Glomerular visceral epithelial cell (primary cell): ENCODE data around the gene LDHD.

ENCODE experiments used
- DNase-seq: peaks from one replicate; pipeline ENCODE4 v3.0.0-alpha.2; 2016; ENCODE audit errors: extremely low spot score

The LDHD gene

GRCh38 chr16:75080205-75081029, 36.2 kb downstream of the LDHD start:
- peak; percentile 48 for DNase-seq

DNA sequence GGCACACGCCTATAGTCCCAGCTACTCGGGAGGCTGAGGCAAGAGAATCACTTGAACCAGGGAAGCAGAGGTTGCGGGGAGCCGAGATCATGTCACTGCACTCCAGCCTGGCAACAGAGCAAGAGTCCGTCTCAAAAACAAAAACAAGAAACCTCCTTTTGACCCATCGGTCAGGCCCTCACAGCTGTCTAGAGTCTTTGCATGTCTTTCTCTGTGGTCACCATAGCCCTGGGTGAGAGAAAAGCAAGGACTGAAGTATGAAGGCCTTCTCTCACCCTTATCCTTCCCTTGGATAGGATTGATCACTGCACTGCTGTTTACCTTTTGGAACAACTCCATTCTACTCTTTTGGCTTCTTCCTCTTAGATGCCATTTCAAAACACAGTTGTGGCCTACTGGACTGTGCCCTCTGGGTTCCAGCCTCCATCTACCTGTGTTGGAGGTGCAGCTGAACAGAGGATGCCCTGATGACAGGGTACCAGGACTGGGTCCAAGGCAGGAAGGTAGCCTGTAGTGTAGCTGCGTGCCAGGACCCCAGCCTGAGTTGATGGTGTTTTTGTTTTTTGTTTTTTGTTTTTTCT, 37.1 kb downstream of the LDHD start:
- DNase-seq, result no peak

DNA sequence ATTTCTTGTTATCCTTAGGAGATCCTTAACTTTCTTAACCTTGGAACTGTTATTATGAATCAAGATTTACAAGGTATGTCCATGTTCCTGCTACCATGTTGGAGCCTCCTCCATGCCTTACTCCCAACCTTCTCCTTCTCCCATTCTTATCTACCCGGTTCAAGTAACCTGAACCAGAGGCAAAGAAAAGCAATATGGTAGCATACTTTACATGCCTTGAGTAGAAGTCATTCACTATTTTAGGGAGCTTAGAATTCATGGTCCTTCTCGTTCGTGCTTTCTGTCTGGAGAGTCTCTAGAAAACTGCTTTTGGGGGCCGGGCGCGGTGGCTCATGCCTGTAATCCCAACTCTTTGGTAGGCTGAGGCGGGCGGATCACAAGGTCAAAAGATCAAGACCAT, 37.7 kb downstream of the LDHD start:
- no peak for DNase-seq

DNA sequence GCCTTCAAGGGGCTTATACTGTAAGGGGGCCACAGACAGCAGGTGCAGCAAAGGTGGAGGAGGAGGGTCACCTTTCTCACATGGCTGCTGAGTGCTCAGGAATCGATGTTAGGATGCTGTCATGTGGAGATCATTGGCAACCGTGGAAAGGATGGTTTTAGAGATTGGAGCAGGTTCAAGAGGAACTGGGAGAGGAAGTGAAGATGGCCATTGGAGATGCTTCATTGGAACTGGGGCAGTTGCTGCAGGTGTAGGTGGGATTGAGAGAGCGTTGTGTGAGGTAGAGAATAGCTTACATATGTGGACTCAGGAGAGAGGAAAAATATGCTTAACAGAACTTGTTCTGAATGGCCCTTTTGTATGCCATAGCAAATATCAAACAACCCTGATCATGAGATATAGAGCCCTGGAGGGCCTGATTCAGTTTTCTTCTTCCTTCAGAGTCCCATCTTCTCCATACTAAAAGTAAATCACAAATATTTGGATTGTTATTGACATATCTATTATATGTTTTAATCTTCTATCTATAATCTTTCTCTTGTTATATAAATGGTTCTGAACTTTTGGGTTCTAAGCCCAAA, 40.8 kb downstream of the LDHD start:
- DNase-seq, result no peak

- no peak for DNase-seq
These were observed 41.5 kb downstream of the LDHD start for GRCh38 chr16:75074920-75075687.

DNA sequence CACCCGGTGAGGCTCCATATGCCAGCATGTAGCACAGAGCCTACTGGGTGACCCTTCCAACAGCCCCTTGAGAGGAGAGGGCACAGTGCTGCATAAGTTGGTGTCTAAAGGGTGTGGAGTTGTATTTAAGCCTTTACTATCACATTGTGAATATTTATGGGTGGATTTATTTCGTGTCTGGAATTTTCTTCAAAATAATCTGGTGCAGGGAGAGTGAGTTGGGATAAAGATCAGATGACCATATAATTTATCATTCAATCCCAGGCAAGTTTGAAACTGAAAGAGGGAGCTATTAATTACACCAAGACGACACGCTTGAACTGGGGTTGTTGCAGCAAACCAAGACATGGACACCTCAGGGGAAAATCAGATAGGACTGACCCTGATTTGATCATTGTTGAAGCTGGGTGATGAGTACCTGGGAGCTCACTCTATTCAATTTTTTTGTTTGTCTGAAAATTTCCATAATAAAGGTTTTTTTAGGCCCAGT, 42.2 kb downstream of the LDHD start:
- no peak for DNase-seq

DNA sequence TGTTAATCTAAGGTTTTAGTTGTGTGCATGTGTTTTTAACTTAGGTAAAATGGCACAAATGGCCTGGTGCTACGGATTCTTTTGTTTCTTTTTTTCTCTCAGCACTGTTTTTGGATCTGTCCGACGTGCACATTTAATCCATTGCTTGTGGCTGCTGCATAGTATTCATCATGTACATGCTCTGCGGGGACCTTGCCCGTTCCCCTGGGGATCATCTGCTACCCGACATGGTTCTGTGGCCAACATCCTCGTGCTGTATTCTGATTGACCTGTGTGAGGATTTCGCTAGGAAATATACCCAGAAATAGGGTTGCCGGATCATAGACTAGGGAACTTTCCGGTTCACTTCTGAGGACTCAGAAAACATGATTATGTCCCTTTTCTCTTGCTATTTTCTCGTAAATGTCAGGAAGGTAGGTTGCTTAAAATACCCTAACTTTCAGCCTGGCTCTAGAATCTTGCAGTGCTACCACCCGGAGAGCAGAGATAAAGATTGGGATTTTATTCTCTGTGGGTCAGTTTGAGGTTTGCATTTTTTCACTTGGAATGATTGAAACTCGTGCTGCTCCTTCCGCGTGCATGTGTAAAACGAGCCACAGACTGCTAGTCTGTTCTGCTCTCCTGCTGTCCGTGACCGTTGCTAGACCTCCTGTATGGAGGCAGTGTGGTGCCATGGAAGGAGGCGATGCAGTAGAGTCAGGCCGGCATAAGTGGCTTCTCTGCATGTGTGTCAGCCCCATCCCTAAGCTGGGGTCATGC, 42.9 kb downstream of the LDHD start:
- no peak for DNase-seq

GRCh38 chr16:75072239-75072947, 44.2 kb downstream of the LDHD start:
- DNase-seq, result no peak

DNA sequence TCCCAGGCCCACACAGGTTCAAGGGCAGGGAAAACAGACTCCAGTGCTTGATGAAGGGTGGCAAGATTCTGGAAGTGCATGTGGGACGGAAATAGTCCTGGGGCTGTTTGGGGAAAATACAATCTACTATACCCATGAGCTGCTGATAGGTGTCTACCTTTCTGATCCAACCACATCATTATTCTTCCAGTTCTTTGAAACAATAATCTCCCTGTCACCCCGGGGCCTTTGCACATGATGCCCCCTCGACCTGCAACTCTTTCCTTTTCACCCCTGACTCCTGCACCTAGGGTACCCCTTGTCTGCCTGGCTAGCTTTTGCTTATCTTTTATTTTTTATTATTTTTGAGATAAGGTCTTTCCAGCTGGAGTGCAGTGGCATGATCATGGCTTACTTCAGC, 45.0 kb downstream of the LDHD start:
- DNase-seq, result no peak

- DNase-seq, result no peak
These were observed 46.4 kb downstream of the LDHD start for GRCh38 chr16:75070012-75070841.

DNA sequence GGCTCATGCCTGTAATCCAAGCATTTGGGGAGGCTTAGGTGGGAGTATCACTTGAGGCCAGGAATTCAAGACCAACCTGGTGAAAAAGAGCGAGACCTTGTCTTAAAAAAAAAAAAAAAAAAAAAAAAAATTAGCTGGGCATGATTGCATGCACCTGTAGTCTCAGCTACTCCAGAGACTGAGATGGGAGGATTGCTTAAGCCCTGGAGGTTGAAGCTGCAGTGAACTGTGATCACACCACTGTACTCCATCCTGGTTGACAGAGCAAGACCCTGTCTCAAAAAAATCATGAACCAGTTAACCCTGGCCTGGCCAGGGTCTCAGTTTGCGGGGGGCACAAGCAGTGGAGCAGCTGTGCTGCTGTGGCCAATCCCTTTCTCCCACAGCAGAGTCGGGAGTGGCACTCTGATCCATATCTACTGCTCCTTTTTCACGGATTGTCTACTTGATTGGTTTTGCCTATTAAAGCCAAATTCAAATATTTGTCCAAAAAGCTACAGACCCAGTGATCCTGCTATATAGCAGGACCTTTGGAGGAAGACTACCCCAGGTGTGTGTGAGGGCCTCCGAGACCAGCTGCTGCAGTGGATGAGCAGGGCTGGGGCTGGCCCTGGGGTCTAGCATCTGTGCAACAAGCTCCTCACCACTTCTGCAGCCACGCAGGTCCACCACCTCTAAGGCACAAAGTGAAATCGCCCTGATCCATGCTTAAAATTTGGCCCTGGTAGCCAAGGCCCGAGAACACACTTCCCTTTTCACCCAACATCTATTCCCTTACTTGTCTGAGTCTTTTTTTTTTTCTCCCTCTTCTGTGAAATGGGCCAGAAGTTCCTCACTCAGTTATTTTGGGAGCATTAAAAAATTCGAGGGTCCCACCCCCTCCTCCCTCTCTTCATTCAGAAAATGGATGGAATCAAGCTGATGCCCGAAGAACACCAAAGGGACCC, 48.2 kb downstream of the LDHD start:
- DNase-seq, result no peak

GRCh38 chr16:75066861-75067447, 49.6 kb downstream of the LDHD start:
- no peak for DNase-seq

DNA sequence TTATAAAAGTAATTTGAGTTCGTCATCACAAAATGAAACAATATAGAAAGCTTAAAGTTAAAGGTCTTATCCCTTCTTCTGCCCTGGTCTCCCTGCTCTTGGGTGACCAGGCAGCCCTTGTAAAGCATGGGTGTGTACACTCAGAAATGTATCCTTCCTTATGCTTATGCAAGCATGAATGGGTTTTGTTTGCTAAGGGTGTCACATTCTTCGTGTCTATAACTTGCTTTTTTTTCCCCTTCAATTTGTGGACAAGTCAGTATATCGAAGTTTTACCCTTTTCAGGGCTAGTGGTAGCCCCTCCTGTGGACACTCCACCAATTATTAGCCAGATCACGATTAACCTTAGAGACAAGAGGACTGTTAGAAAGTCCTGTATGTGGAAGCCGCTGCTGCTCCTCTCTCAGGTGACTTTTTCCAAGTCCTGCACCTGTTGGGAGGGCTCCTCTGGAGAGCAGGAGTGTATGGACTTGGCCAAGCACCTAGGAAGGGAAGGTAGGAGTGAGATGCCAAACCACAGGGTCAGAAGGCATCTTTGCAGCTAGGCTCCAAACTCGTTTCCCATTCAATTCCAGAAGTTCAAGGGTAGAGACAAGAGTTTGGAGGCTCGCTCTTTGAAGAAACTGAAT, 50.9 kb downstream of the LDHD start:
- no peak for DNase-seq

GRCh38 chr16:75065149-75065505, 51.5 kb downstream of the LDHD start:
- no peak for DNase-seq

DNA sequence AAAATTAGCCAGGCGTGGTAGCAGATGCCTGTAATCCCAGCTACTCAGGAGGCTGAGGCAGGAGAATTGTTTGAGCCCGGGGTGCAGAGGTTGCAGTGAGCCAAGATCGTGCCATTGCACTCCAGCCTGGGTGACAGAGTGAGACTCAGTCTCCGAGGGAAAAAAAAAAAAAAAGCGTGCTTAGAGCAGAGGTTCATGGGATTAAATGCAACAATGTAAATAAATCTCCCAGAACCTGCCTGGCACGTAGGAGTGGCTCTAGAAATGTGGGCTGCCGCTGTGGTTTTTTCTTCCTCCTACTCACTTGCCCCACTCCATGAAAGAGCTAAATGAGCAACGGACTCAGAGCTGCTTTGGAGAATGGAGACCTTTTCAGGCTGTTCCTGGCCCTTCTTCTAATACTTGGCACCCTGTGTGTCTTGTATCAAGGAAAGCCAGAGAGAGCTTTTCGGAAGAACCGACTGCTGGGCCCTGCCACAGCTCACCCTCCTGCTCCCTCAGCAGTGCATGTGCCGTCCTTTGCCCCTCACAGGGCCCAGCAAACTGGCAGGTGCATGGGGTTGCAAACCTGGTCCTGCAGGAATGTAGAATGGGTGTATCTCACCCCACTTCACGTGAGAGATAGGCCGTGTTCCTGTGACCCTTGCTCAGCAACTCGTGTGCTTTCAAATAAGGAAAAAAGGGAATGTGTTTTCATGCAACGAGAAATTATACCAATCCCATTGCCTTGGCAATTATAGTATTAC, 52.0 kb downstream of the LDHD start:
- DNase-seq, result peak; percentile 40

DNA sequence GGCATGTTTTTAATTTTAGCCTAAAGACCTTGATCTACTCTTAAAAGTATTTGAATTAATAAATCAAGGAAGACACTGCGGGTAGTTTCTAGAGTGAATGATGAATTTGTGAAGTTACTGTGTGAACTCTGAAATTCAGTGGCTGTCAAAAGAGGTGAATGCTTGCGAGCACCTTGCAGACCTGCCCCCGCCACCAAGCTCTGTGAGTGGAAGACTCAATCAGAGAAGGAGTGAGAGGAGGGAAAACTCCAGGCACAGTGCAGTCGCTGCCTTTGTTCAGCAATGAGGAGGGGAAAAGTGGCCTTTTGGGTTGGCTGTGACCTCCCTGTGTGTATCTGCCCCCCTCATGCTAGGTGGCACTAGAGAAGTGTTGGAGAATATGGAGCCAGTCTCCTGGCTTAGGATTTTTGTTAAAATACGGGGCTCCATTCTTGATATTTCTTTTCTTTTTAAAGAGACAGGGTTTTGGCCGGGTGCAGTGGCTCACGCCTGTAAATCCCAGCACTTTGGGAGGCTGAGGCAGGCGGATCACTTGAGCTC, 53.0 kb downstream of the LDHD start:
- no peak for DNase-seq

DNA sequence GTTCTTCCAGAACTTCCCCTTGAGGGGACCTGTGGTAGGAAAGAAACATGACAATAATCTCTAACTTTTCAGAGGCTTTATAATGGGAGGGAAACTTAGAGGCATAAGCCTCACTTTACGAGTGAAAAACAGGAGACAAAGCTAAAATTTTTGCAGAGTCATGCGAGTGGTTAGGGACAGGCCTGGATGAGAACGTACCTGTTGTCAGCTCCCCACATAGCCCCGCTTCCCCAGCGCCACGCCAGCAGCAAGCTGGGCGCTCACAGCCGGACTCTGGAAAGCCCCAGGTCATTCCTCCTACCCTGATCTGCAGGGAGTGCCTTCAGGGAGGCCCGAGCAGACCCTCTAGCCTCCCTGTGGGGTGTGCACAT, 53.6 kb downstream of the LDHD start:
- no peak for DNase-seq
